ENCODE data around the gene PRKN. TPM values are rescaled to one million over a fixed set of nuclear protein-coding genes. Genes with fewer than 3 reads are reported as not detected.

The PRKN gene
- total RNA-seq, 1 experiment from 2014 or later: 0.34 TPM

GRCh38 chr6:161817881-161818280 is 909.7 kb downstream of the PRKN start:
- ChIA-PET POLR2A (no interaction called here), CTCF (no interaction called here)
- no peak for TF ChIP-seq CTCF (IDR thresholded peaks at IDR 0.05; ENCODE audit: insufficient read depth in 1 of 2, low read depth in 1 of 2, low read length in 1 of 2, severe bottlenecking in 1 of 2, unreplicated experiment in 1 of 2)

GRCh38 chr6:161815965-161816364 is 911.6 kb downstream of the PRKN start:
- Mint-ChIP-seq H3K9me3 (ENCODE audit: unreplicated experiment) (no peaks in the 10 kb centered on the region), H3K4me3 (ENCODE audit: unreplicated experiment) (no peak overlapping the region), H3K36me3 (ENCODE audit: insufficient read depth, unreplicated experiment) (no peaks in the 10 kb centered on the region), H3K27ac (ENCODE audit: unreplicated experiment) (no peak overlapping the region), H3K27me3 (ENCODE audit: insufficient read depth, unreplicated experiment) (peaks cover 14% of the 10 kb centered on the region), H3K4me1 (ENCODE audit: low read depth, unreplicated experiment) (no peaks in the 10 kb centered on the region)
- ChIA-PET CTCF (no interaction called here), POLR2A (no interaction called here)
- Histone ChIP-seq H3K4me3 (ENCODE audit: low read depth, low read length) (no peak overlapping the region), H3K9me3 (no peaks in the 10 kb centered on the region), H3K4me1 (no peaks in the 10 kb centered on the region), H3K27me3 (replicated peaks; ENCODE audit: control insufficient read depth, insufficient read depth, low read length) (no peaks in the 10 kb centered on the region), H3K36me3 (ENCODE audit: control insufficient read depth, insufficient read depth, low read length) (no peaks in the 10 kb centered on the region)
- TF ChIP-seq CTCF (IDR thresholded peaks at IDR 0.05; ENCODE audit: insufficient read depth in 1 of 2, low read depth in 1 of 2, low read length in 1 of 2, severe bottlenecking in 1 of 2, unreplicated experiment in 1 of 2): no peak
- BruUV-seq (replicated peaks): no TSS peak
- intact Hi-C loops (cut with micrococcal nuclease; ENCODE audit: unreplicated experiment): no loop called here
- no peak for DNase-seq

More at GRCh38 chr6:161817881-161818280, 909.7 kb downstream of the PRKN start:
- Mint-ChIP-seq H3K36me3 (ENCODE audit: insufficient read depth, unreplicated experiment) (no peaks in the 10 kb centered on the region), H3K27me3 (ENCODE audit: insufficient read depth, unreplicated experiment) (peaks cover 14% of the 10 kb centered on the region), H3K4me1 (ENCODE audit: low read depth, unreplicated experiment) (no peaks in the 10 kb centered on the region), H3K4me3 (ENCODE audit: unreplicated experiment) (no peak overlapping the region), H3K9me3 (ENCODE audit: unreplicated experiment) (no peaks in the 10 kb centered on the region), H3K27ac (ENCODE audit: unreplicated experiment) (no peak overlapping the region)
- Histone ChIP-seq H3K36me3 (ENCODE audit: control insufficient read depth, insufficient read depth, low read length) (no peaks in the 10 kb centered on the region), H3K4me3 (ENCODE audit: low read depth, low read length) (no peak overlapping the region), H3K4me1 (no peaks in the 10 kb centered on the region), H3K9me3 (no peaks in the 10 kb centered on the region), H3K27me3 (replicated peaks; ENCODE audit: control insufficient read depth, insufficient read depth, low read length) (no peaks in the 10 kb centered on the region)
- BruUV-seq (replicated peaks): no TSS peak
- intact Hi-C loops (cut with micrococcal nuclease; ENCODE audit: unreplicated experiment): no loop called here
- DNase-seq: no peak

- intact Hi-C loops (cut with micrococcal nuclease; ENCODE audit: unreplicated experiment): no loop called here
- POLR2A ChIA-PET: no interaction called here
- BruUV-seq (replicated peaks): no TSS peak
Observed at GRCh38 chr6:161813156-161813555, 914.4 kb downstream of the PRKN start.

More at GRCh38 chr6:161813156-161813555, 914.4 kb downstream of the PRKN start:
- no peaks in the 10 kb centered on the region for H3K4me1 ChIP-seq
- Mint-ChIP-seq H3K27me3 (ENCODE audit: insufficient read depth, unreplicated experiment) (peaks cover 14% of the 10 kb centered on the region), H3K27ac (ENCODE audit: unreplicated experiment) (no peak overlapping the region), H3K36me3 (ENCODE audit: insufficient read depth, unreplicated experiment) (no peaks in the 10 kb centered on the region), H3K4me3 (ENCODE audit: unreplicated experiment) (no peak overlapping the region), H3K9me3 (ENCODE audit: unreplicated experiment) (no peaks in the 10 kb centered on the region), H3K4me1 (ENCODE audit: low read depth, unreplicated experiment) (no peaks in the 10 kb centered on the region)
- no peak for DNase-seq
- no peak for TF ChIP-seq CTCF (IDR thresholded peaks at IDR 0.05; ENCODE audit: insufficient read depth in 1 of 2, low read depth in 1 of 2, low read length in 1 of 2, severe bottlenecking in 1 of 2, unreplicated experiment in 1 of 2)
- no peaks in the 10 kb centered on the region for H3K27me3 ChIP-seq (replicated peaks; ENCODE audit: control insufficient read depth, insufficient read depth, low read length)
- no peak overlapping the region for H3K4me3 ChIP-seq (ENCODE audit: low read depth, low read length)
- H3K9me3 ChIP-seq: no peaks in the 10 kb centered on the region
- H3K36me3 ChIP-seq (ENCODE audit: control insufficient read depth, insufficient read depth, low read length): no peaks in the 10 kb centered on the region
- CTCF ChIA-PET: no interaction called here
